ENCODE results near the gene PRSS36.
A peak's percentile ranks its signal among the peaks of the same experiment; 100 is the strongest.
"Not testable (repeated sequence)": the region's sequence is repeated elsewhere in the genome, so short reads cannot be mapped to it uniquely, and the experiment has no call there.

The PRSS36 gene

GRCh38 chr16:31147574-31147973, 2.3 kb downstream of the PRSS36 start:
- TF ChIP-seq, protein P1, sequence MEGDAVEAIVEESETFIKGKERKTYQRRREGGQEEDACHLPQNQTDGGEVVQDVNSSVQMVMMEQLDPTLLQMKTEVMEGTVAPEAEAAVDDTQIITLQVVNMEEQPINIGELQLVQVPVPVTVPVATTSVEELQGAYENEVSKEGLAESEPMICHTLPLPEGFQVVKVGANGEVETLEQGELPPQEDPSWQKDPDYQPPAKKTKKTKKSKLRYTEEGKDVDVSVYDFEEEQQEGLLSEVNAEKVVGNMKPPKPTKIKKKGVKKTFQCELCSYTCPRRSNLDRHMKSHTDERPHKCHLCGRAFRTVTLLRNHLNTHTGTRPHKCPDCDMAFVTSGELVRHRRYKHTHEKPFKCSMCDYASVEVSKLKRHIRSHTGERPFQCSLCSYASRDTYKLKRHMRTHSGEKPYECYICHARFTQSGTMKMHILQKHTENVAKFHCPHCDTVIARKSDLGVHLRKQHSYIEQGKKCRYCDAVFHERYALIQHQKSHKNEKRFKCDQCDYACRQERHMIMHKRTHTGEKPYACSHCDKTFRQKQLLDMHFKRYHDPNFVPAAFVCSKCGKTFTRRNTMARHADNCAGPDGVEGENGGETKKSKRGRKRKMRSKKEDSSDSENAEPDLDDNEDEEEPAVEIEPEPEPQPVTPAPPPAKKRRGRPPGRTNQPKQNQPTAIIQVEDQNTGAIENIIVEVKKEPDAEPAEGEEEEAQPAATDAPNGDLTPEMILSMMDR (IDR thresholded peaks at IDR 0.05; ENCODE audit: low read depth, low read length, missing control alignments): no peak
- H3K4me3 ChIP-seq (replicated peaks; ENCODE audit: low read depth, low read length): no peak overlapping the region
- no peak for DNase-seq (ENCODE audit: extremely low read depth, low read depth)

GRCh38 chr16:31145398-31145990, 4.4 kb downstream of the PRSS36 start:
- no peak overlapping the region for H3K4me3 ChIP-seq (replicated peaks; ENCODE audit: low read depth, low read length)

GRCh38 chr16:31144418-31144817, 5.4 kb downstream of the PRSS36 start:
- DNase-seq (ENCODE audit: extremely low read depth, low read depth): not testable (repeated sequence)

More at GRCh38 chr16:31145398-31145990, 4.4 kb downstream of the PRSS36 start:
- DNase-seq (ENCODE audit: extremely low read depth, low read depth): no peak
- TF ChIP-seq, protein P1 (IDR thresholded peaks at IDR 0.05; ENCODE audit: low read depth, low read length, missing control alignments): no peak

DNA sequence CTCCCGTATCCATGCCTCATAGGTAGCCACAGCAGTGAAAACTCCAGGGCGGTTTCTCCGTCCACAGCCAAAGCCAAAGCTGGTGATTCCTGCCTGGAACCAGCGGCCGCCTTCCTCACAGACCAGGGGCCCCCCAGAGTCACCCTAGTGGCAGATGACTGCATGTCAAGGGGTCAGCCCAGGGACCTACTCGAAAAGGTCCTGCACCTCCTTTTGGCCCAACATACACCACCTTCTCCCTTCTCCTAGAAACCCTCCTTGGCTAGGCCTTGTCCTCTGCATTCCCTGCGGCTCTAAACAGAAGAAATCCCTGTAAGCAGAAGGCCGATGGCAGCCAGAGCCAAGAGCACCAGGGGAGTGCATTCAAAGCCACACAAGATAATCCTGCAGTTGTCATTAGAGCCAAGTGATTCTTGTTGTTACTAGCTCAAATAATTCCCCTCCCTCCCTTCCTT, 6.1 kb downstream of the PRSS36 start:
- DNase-seq (ENCODE audit: extremely low read depth, low read depth): no peak
- no peak overlapping the region for H3K4me3 ChIP-seq (replicated peaks; ENCODE audit: low read depth, low read length)
- TF ChIP-seq, protein P1 (IDR thresholded peaks at IDR 0.05; ENCODE audit: low read depth, low read length, missing control alignments): no peak

More at GRCh38 chr16:31144418-31144817, 5.4 kb downstream of the PRSS36 start:
- H3K4me3 ChIP-seq (replicated peaks; ENCODE audit: low read depth, low read length): not testable (repeated sequence)

DNA sequence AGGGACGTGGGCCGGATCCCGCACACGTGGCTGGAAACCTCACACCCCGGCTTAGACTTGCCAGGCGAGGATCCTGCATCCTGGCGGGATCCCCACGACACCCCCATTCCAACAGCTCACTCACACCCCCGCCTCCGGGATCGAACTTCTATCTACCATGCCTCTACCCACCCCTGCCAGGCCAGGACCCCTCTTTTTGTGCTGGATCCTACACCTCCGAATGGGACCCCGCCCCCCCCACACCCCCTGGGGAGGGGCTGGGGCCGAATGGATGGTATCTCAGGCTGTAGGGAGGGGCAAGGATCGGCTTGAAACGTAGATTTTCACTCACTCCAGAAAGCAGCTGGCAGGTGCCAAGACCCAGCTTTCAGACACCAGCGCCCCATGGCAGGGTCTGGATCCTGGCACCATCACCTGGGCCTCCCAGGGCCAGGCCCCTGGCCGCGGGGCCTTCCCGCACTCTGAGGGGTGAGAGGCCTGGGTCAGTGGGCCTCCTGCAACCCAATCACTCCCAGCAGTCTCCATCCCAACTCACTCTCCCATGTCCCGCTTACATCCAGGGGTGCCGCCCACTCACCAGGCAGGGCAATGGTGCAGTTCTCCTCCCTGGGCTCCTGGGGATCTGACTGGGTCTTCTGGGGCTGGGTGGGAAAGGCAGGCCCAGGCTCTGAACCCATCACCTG, 6.7 kb downstream of the PRSS36 start:
- peak overlapping the region; percentile 30 for H3K4me3 ChIP-seq (replicated peaks; ENCODE audit: low read depth, low read length)
- no peak for DNase-seq (ENCODE audit: extremely low read depth, low read depth)
- TF ChIP-seq, protein P1 (IDR thresholded peaks at IDR 0.05; ENCODE audit: low read depth, low read length, missing control alignments): no peak

- TF ChIP-seq, protein P1 (IDR thresholded peaks at IDR 0.05; ENCODE audit: low read depth, low read length, missing control alignments): peak; percentile 89
These were observed 7.5 kb downstream of the PRSS36 start for GRCh38 chr16:31142109-31143010.

More at GRCh38 chr16:31142109-31143010, 7.5 kb downstream of the PRSS36 start:
- DNase-seq (ENCODE audit: extremely low read depth, low read depth): peak; percentile 90
- H3K4me3 ChIP-seq (replicated peaks; ENCODE audit: low read depth, low read length): peak overlapping the region; percentile 31
